ENCODE measurements around the gene AMZ1.
"Not testable (repeated sequence)": the region's sequence is repeated elsewhere in the genome, so short reads cannot be mapped to it uniquely, and the experiment has no call there.

Gene AMZ1

GRCh38 chr7:2670171-2670570, 17.8 kb upstream of the AMZ1 start:
- no peak for DNase-seq (ENCODE audit: insufficient read length, low spot score)
- FAIRE-seq, result no peak
- no peak for TF ChIP-seq CTCF (IDR thresholded peaks at IDR 0.05; ENCODE audit: insufficient read depth, missing control alignments)

- peak; percentile 89 for DNase-seq (ENCODE audit: insufficient read length, low spot score)
- no peak for FAIRE-seq
- TF ChIP-seq CTCF (IDR thresholded peaks at IDR 0.05; ENCODE audit: insufficient read depth, missing control alignments), result peak; percentile 69
Measured at GRCh38 chr7:2670720-2671391, 17.1 kb upstream of the AMZ1 start.

- FAIRE-seq; DNase-seq (ENCODE audit: insufficient read length, low spot score): not testable (repeated sequence)
Measured at GRCh38 chr7:2673214-2673613, 14.8 kb upstream of the AMZ1 start.

GRCh38 chr7:2673934-2674333, 14.1 kb upstream of the AMZ1 start:
- FAIRE-seq, result no peak
- TF ChIP-seq CTCF (IDR thresholded peaks at IDR 0.05; ENCODE audit: insufficient read depth, missing control alignments), result no peak
- no peak for DNase-seq (ENCODE audit: insufficient read length, low spot score)

GRCh38 chr7:2675256-2675764, 12.7 kb upstream of the AMZ1 start:
- no peak for FAIRE-seq
- no peak for TF ChIP-seq CTCF (IDR thresholded peaks at IDR 0.05; ENCODE audit: insufficient read depth, missing control alignments)
- no peak for DNase-seq (ENCODE audit: insufficient read length, low spot score)

- FAIRE-seq, result not testable (repeated sequence)
Measured at GRCh38 chr7:2676576-2676975, 11.4 kb upstream of the AMZ1 start.

GRCh38 chr7:2678454-2678853, 9.5 kb upstream of the AMZ1 start:
- DNase-seq (ENCODE audit: insufficient read length, low spot score); FAIRE-seq: not testable (repeated sequence)

More at GRCh38 chr7:2676576-2676975, 11.4 kb upstream of the AMZ1 start:
- not testable (repeated sequence) for DNase-seq (ENCODE audit: insufficient read length, low spot score)

- not testable (repeated sequence) for FAIRE-seq; DNase-seq (ENCODE audit: insufficient read length, low spot score)
Measured at GRCh38 chr7:2679135-2680127, 8.6 kb upstream of the AMZ1 start.

GRCh38 chr7:2680256-2680655, 7.7 kb upstream of the AMZ1 start:
- DNase-seq (ENCODE audit: insufficient read length, low spot score) (no peak), FAIRE-seq (no peak)
- TF ChIP-seq CTCF (IDR thresholded peaks at IDR 0.05; ENCODE audit: insufficient read depth, missing control alignments), result no peak

Measured in D721Med (cell line).